Lung (tissue), 12 donors: ENCODE measurements around the gene ZCCHC8. TPM values are rescaled to one million over a fixed set of nuclear protein-coding genes. Genes with fewer than 3 reads are reported as not detected.

Source experiments
- ATAC-seq: fragments of 200-7000 bp; cut with Tn5 transposase; one replicate; pipeline ENCODE4 v1.9.1; 2020; ENCODE audit warnings: moderate number of reproducible peaks; ENCODE audit not compliant: insufficient read depth, low FRiP score
- DNase-seq, 3 donors: peaks; one replicate each; pipeline ENCODE4 v3.0.0-alpha.2; 2013 to 2017
- H3K27ac ChIP-seq, 2 donors: one replicate each; pipeline ENCODE4 v1.5.1; 2013; ENCODE audit warnings: mild to moderate bottlenecking in 2 of 2, moderate library complexity in 2 of 2, control low read depth in 1 of 2, inconsistent platforms in 1 of 2, low read depth in 1 of 2, low read length in 1 of 2
- H3K27me3 ChIP-seq, 3 donors: one replicate each; pipeline ENCODE4 v1.5.1; 2013; ENCODE audit warnings: low read length in 2 of 3; ENCODE audit not compliant: control insufficient read depth in 3 of 3, insufficient read depth in 3 of 3
- H3K36me3 ChIP-seq, 4 donors: one replicate each; pipeline ENCODE4 v1.5.1; 2013; ENCODE audit warnings: low read length in 4 of 4, mild to moderate bottlenecking in 1 of 4, moderate library complexity in 1 of 4; ENCODE audit not compliant: control insufficient read depth in 4 of 4, insufficient read depth in 4 of 4
- H3K4me1 ChIP-seq, 5 donors: one replicate each; pipeline ENCODE4 v1.5.1; 2013; ENCODE audit warnings: low read length in 5 of 5, mild to moderate bottlenecking in 2 of 5, moderate library complexity in 1 of 5; ENCODE audit not compliant: control insufficient read depth in 5 of 5, insufficient read depth in 5 of 5
- H3K4me3 ChIP-seq: one replicate; pipeline ENCODE4 v1.5.1; 2013; ENCODE audit warnings: mild to moderate bottlenecking, control low read depth, moderate library complexity
- H3K9ac ChIP-seq, 2 donors: one replicate each; pipeline ENCODE4 v1.5.1; 2013; ENCODE audit warnings: low read length in 2 of 2, control low read depth in 1 of 2; ENCODE audit not compliant: insufficient read depth in 1 of 2
- H3K9me3 ChIP-seq, 4 donors: one replicate each; pipeline ENCODE4 v1.5.1; 2013; ENCODE audit warnings: low read length in 3 of 4, mild to moderate bottlenecking in 1 of 4, moderate library complexity in 1 of 4; ENCODE audit not compliant: control insufficient read depth in 4 of 4, insufficient read depth in 3 of 4
- WGBS, 2 donors: extraction: QIAGEN DNeasy Blood & Tissue Kit; methylation state at CpG; one replicate each; pipeline ENCODE4 v1.1.7; 2013; 5-methylcytosine and 5-hydroxymethylcytosine counted together
- polyA plus RNA-seq, 2 donors: library from polyadenylated mRNA; stranded (reverse); fragments of 200-250 nt; gene quantifications; one replicate each; pipeline ENCODE4 v1.2.1, GENCODE V29; 2013
- total RNA-seq, 2 donors: library from RNA; depleted of rRNA in 1 of 2; stranded (reverse); fragments of >200 nt in 1 of 2; gene quantifications; one replicate each; pipeline ENCODE4 v1.2.1, GENCODE V29; 2014 to 2021
- TF ChIP-seq, protein P1 (sequence below): IDR thresholded peaks from 2 replicates; pipeline ENCODE4 v1.5.1; 2012; ENCODE audit warnings: mild to moderate bottlenecking; ENCODE audit errors: control extremely low read depth, extremely low read depth
- donor health status: control.
- donor health status: control.
- donor health status: Bipolar disorder and iron deficiency.
- donor health status: healthy.
- donor health status: DM: yes; HTN: yes; CAD: no.

The ZCCHC8 gene
- total and polyA plus RNA-seq, 4 donors: 12.8 to 48.1 (median 21.8) TPM

DNA sequence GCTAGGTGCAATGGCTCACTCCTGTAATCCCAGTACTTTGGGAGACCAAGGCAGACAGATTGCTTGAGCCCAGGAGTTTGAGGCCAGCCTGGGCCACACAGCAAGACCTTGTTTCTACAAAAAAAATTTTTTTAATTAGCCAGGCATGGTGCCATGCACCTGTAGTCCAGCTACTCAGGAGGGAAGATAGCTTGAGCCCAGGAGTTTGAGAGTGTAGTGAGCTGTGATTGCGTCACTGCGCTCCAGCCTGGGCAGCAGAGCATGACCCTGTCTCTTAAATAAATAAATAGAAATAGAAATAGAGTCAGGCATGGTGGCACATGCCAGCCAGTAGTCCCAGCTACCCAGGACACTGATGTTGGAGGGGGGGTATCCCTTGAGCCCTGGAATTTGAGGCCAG, 41.5 kb downstream of the ZCCHC8 start:
- Histone ChIP-seq H3K4me1 (no peaks in the 10 kb centered on the region), H3K4me3 (no peak overlapping the region), H3K36me3 (no peaks in the 10 kb centered on the region), H3K9me3 (no peaks in the 10 kb centered on the region), H3K27ac (no peak overlapping the region), H3K27me3 (no peaks in the 10 kb centered on the region), H3K9ac (no peak overlapping the region)
- TF ChIP-seq, protein P1, sequence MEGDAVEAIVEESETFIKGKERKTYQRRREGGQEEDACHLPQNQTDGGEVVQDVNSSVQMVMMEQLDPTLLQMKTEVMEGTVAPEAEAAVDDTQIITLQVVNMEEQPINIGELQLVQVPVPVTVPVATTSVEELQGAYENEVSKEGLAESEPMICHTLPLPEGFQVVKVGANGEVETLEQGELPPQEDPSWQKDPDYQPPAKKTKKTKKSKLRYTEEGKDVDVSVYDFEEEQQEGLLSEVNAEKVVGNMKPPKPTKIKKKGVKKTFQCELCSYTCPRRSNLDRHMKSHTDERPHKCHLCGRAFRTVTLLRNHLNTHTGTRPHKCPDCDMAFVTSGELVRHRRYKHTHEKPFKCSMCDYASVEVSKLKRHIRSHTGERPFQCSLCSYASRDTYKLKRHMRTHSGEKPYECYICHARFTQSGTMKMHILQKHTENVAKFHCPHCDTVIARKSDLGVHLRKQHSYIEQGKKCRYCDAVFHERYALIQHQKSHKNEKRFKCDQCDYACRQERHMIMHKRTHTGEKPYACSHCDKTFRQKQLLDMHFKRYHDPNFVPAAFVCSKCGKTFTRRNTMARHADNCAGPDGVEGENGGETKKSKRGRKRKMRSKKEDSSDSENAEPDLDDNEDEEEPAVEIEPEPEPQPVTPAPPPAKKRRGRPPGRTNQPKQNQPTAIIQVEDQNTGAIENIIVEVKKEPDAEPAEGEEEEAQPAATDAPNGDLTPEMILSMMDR: no peak
- DNase-seq (no peak), ATAC-seq (no peak)
- WGBS, 2 donors: 82 to 92% methylated on average over 2 of the region's 2 CpGs

DNA sequence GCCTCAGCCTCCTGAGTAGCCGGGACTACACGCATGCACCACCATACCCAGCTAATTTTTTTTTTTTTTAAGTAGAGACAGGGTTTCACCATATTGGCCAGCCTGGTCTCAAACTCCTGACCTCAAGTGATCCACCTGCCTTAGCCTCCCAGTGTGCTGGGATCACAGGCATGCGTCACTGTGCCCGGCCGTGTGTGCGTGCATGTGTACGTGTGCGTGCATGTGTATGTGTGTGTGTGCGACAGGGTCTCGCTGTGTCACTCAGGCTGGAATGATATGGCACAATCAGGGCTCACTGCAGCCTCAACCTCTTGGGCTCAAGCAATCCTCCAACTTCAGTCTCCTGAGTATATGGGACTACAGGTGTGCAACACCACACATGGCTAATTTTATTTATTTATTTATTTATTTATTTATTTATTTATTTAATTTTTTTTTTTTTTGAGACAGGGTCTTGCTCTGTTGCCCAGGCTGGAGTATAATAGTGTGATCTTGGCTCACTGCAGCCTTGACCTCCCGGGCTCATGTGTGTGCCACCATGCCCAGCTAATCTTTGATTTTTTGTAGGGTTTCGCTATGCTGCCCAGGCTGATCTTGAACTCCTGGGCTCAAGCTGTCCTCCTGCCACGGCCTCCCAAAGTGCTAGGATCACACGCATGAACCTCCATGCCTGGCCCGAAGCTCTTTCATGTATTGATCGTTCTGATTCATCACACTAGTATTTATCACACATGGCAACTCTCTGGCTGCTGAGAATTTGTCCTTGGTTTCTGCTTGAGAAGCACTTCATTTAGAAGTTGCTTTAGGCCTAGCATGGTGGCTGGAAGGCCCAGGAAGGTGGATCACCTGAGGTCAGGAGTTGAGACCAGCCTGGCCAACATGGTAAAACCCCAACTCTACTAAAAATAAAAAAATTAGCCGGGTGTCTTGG, 42.4 kb downstream of the ZCCHC8 start:
- Histone ChIP-seq H3K27ac (no peak overlapping the region), H3K4me1 (no peaks in the 10 kb centered on the region), H3K4me3 (no peak overlapping the region), H3K9me3 (no peaks in the 10 kb centered on the region), H3K9ac (no peak overlapping the region), H3K27me3 (no peaks in the 10 kb centered on the region), H3K36me3 (no peaks in the 10 kb centered on the region)
- ATAC-seq (no peak), DNase-seq (no peak)
- WGBS, 2 donors: 95 to 96% methylated on average over 17 of the region's 17 CpGs
- TF ChIP-seq, protein P1: no peak

DNA sequence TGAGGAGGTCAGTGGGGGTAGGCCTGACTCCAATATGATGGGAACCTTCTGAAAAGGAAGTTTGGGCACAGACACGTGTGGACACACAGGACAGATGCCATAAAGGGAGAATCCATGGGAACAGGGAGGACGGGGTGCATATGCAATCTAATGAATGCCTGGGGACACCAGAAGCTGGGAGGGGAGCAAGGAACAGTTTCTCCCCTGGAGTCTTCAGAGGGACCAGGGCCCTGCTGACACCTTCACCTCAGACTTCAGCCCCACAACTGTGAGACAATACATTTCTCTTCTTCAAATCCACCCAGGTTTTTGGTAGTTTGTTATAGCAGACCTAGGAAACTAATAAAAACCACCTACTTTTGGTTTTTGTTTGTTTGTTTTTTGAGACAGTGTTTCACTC, 43.1 kb downstream of the ZCCHC8 start:
- 73 to 84% methylated on average over 2 of the region's 2 CpGs for whole genome bisulfite sequencing, 2 donors
- TF ChIP-seq, protein P1: no peak
- H3K9ac ChIP-seq: no peak overlapping the region
- no peak overlapping the region for H3K4me3 ChIP-seq
- DNase-seq (no peak), ATAC-seq (no peak)
- no peaks in the 10 kb centered on the region for H3K4me1 ChIP-seq
- H3K36me3 ChIP-seq: no peaks in the 10 kb centered on the region
- no peaks in the 10 kb centered on the region for H3K27me3 ChIP-seq
- no peak overlapping the region for H3K27ac ChIP-seq
- H3K9me3 ChIP-seq: no peaks in the 10 kb centered on the region
